ENCODE measurements around the gene OVCA2. TPM values are rescaled to one million over a fixed set of nuclear protein-coding genes. Genes with fewer than 3 reads are reported as not detected.

The OVCA2 gene
- total RNA-seq, 1 experiment from 2014 or later, result 93.3 TPM

- DNase-seq (ENCODE audit: low read depth), result peak; percentile 83
Measured at GRCh38 chr17:2064980-2065785, 23.4 kb downstream of the OVCA2 start.

- DNase-seq (ENCODE audit: low read depth), result no peak
Measured at GRCh38 chr17:2065949-2066400, 24.2 kb downstream of the OVCA2 start.

- no peak for DNase-seq (ENCODE audit: low read depth)
Measured at GRCh38 chr17:2067048-2067561, 25.3 kb downstream of the OVCA2 start.

GRCh38 chr17:2067608-2068024 is 25.8 kb downstream of the OVCA2 start:
- DNase-seq (ENCODE audit: low read depth), result peak; percentile 92

- peak; percentile 81 for DNase-seq (ENCODE audit: low read depth)
Measured at GRCh38 chr17:2068031-2068518, 26.3 kb downstream of the OVCA2 start.

GRCh38 chr17:2068519-2069051 is 26.8 kb downstream of the OVCA2 start:
- peak; percentile 96 for DNase-seq (ENCODE audit: low read depth)

- no peak for DNase-seq (ENCODE audit: low read depth)
Measured at GRCh38 chr17:2070241-2071023, 28.6 kb downstream of the OVCA2 start.

- no peak for DNase-seq (ENCODE audit: low read depth)
Measured at GRCh38 chr17:2071024-2071385, 29.2 kb downstream of the OVCA2 start.

GRCh38 chr17:2071455-2072281 is 29.8 kb downstream of the OVCA2 start:
- peak; percentile 73 for DNase-seq (ENCODE audit: low read depth)

GRCh38 chr17:2074919-2075318 is 33.1 kb downstream of the OVCA2 start:
- DNase-seq (ENCODE audit: low read depth), result no peak

- peak; percentile 80 for DNase-seq (ENCODE audit: low read depth)
Measured at GRCh38 chr17:2075336-2076086, 33.7 kb downstream of the OVCA2 start.

- DNase-seq (ENCODE audit: low read depth), result peak; percentile 62
Measured at GRCh38 chr17:2076087-2076984, 34.5 kb downstream of the OVCA2 start.

- DNase-seq (ENCODE audit: low read depth), result no peak
Measured at GRCh38 chr17:2077040-2077439, 35.2 kb downstream of the OVCA2 start.

- peak; percentile 83 for DNase-seq (ENCODE audit: low read depth)
Measured at GRCh38 chr17:2081564-2081963, 39.7 kb downstream of the OVCA2 start.

GRCh38 chr17:2082003-2082781 is 40.4 kb downstream of the OVCA2 start:
- DNase-seq (ENCODE audit: low read depth), result no peak

GRCh38 chr17:2083613-2084035 is 41.8 kb downstream of the OVCA2 start:
- no peak for DNase-seq (ENCODE audit: low read depth)

- peak; percentile 78 for DNase-seq (ENCODE audit: low read depth)
Measured at GRCh38 chr17:2084036-2084765, 42.4 kb downstream of the OVCA2 start.
